HG02571 (cell line): ENCODE data around the gene ORC3.
"Not testable (repeated sequence)": the region's sequence is repeated elsewhere in the genome, so short reads cannot be mapped to it uniquely, and the experiment has no call there.

Experiments
- ATAC-seq: cut with Tn5 transposase; IDR thresholded peaks from one replicate; pipeline ENCODE4 v1.9.1; 2021; ENCODE audit warnings: mild to moderate bottlenecking, moderate library complexity; ENCODE audit not compliant: unreplicated experiment

Gene ORC3

DNA sequence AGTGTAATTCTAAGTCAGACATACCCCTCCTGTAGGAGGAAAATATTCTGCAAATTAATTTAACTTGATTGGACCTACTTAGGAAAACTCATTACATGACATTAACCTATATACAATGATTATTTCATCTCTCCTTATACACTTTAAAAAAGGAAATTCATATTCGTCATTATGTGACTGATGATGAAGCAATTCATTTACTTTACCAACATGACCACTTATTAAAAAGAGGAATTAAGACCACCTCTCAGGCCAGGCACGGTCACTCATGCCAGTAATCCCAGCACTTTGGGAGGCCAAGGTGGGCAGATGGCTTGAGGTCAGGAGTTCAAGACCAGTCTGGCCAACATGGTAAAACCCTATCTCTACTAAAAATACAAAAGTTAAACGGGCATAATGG is 100.5 kb downstream of the ORC3 start:
- ATAC-seq = no peak

GRCh38 chr6:87692086-87692485 is 102.2 kb downstream of the ORC3 start:
- no peak for ATAC-seq

DNA sequence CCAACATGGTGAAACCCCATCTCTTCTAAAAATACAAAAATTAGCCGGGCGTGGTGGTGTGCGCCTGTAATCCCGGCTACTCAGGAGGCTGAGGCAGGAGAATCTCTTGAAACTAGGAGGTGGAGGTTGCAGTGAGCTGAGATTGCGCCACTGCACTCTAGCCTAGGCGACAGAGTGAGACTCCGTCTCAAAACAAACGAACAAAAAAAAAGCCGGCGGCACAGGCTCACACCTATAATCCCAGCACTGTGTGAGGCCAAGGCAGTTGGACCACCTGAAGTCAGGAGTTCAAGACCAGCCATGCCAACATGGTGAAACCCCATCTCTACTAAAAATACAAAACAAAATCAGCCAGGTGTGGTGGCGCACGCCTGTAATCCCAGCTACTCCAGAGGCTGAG is 106.9 kb downstream of the ORC3 start:
- not testable (repeated sequence) for ATAC-seq

- no peak for ATAC-seq
Observed at GRCh38 chr6:87697581-87698546, 107.9 kb downstream of the ORC3 start.

- ATAC-seq = no peak
Observed at GRCh38 chr6:87698547-87699006, 108.6 kb downstream of the ORC3 start.

DNA sequence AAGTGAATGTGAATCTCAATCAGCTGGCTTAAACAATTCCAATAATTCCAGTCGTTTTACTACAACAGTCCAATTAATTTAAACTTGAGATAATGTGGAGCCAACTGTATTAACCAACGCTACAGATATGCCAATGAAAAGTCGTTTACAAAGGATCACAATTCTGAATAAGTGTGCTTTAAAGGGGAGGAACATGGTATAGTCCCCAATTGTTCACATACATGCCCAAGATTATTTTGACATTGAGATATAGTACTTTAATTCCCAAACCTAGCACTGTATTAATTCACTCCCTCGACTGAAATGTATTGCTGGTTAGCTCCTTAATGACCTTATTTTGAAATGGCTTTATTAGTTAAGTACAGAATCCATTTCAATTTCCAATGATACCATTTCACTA is 109.6 kb downstream of the ORC3 start:
- ATAC-seq = no peak

DNA sequence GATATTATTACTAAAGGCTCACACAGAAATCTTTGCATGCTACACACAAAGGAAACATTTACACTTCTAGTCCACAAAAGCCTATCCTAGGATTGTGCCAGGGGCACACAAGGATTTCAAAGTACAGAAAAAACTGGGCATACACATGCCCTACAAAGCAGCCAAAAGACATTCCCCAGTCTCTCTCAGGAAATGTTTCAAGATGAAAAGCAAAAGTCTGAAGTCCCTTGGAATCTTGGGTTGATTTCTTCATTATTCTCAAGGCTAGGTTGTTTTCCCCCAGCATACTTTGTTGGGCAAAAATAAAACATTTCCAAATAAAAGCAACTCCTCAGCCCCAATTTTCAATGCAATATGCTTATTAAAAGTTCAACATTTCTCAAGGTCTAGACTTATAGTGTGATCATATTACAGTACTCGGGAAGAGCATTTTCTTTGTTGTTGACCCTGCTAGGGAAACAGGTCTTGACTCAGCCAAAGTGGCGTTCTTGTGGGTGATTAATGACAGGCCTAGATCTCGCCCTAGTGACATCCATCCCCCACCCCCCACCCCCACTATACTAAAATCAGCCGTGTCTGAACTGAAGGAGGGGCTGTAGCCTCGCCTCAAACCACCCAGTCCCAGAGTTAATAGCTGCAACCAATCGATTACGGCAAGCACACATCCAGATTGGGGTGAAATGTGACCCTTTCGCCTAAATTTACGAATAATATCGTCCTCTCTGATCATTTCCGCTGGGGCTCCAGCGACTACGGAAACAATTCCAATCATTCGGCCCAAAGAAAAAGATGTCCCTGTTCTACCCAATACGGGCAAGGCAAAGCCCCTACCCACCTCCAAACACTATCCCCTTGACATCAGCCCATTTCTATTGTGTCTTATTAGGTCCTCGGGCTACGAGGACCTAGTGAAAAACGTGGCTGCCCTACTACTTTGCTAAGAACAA is 110.7 kb downstream of the ORC3 start:
- ATAC-seq = no peak

- peak; percentile 1 for ATAC-seq
Observed at GRCh38 chr6:87701344-87701675, 111.4 kb downstream of the ORC3 start.

DNA sequence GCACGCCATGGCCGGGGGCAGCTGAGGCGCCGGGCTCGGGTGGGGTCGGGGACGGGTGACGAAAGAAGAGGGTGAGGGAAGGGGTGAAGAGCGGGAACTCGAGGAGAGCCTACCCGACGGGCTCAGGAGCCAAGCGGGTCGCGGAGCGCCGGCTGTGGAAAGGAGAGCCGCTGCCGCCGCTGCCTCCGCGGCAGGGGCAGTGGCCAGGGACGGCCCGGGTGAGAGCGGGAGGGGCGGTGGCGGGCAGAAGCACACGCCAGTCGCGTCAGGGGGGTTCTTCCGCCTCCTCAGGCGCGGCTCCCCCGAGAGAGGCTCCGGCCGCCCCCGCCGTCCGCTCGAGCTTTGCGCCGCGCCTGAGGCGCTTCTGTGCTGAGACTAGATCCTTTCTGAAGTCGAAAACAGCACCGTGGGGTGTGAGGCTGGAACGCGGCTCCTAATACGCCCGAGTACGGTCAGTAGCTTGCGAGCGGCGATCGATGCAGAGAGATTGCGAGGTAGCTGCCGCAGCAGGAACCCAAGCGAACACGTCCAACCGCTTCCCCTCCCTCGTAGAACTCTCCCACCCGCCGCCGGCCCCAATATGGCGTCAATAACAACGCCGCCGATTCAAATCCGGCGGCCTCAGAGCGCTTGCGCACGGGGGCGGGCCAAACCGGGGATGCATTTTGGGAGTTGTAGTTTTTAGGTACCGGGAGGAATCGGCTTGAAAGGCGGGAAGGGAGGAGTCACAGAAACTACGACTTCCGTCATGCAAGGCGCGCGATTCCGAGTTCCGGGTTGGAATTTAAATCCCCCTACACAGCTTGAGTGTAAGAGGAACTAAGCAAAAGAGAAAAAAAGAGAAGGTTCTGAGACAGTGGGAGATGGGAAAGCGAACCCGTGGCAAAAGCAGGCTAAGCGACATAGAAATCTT is 112.0 kb downstream of the ORC3 start, which contains the start of gene AKIRIN2:
Gene AKIRIN2, minus strand, starts transcription at position 558 of the 913 bp plus-strand sequence. Its CDS starts 549 bp downstream, at position 9.
- ATAC-seq = peak; percentile 73

DNA sequence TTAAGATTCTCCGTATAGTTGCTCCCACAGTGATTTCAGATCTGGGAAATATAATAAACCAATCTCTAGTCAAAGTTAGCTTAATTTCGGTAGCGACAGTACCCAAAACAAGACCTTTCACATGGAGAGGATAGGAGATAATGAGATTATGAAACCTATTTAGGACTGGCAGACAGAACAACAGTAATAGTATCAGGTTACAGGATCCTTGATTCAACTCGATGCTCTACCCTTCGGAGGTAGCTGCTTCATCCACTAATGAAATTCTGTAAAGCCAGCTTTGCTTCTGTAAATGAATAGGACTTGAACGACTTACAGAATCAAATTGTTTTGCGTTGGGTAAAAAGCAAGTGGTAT is 112.6 kb downstream of the ORC3 start:
- ATAC-seq = peak; percentile 5

GRCh38 chr6:87703039-87703438 is 113.1 kb downstream of the ORC3 start:
- ATAC-seq = not testable (repeated sequence)

DNA sequence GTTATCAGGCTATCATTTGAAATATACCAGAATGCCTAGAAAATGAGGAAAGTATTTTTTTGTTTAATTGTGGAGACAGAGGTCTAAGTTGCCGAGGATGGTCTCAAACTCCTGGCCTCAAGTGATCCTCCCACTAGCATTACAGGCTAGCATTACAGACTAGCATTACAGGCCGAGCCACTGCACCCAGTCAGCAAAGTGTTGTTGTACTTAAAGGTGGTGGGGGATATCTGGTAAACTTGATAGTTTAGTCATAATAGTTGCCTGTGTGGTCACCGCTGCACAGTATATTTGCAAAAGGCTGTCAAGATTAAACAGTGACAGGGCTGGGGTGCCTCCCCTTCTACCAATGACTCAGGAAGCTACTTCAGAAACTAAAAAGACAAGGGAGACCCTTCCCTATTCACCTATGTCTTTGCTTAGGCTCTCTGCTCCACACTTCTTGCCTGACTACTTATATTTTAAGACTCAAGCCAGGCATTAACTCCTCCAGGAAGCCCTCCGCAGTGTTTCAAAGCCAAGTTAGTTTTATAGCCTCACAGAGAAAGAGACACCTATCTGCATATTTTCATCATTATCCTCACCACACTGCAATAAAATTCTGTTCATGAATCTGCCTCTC is 115.2 kb downstream of the ORC3 start:
- ATAC-seq = peak; percentile 40

GRCh38 chr6:87706187-87706966 is 116.4 kb downstream of the ORC3 start:
- ATAC-seq = no peak

DNA sequence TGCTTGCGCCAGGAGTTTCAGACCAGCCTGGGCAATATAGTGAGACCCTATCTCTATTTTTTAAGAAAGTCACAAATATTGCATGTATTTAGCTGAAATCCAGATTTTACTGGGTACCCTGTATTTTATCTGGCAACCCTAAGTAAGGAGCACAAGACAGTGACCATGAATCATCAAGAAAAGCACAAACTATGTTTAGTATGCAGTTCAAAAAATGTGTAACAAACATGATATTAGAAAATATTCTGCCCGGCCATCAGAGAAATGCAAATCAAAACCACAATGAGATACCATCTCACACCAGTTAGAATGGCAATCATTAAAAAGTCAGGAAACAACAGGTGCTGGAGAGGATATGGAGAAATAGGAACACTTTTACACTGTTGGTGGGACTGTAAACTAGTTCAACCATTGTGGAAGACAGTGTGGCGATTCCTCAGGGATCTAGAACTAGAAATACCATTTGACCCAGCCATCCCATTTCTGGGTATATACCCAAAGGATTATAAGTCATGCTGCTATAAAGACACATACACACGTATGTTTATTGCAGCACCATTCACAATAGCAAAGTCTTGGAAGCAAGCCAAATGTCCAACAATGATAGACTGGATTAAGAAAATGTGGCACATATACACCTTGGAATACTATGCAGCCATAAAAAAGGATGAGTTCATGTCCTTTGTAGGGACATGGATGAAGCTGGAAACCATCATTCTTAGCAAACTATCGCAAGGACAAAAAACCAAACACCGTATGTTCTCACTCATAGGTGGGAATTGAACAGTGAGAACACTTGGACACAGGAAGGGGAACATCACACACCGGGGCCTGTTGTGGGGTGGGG is 118.9 kb downstream of the ORC3 start:
- ATAC-seq = not testable (repeated sequence)

DNA sequence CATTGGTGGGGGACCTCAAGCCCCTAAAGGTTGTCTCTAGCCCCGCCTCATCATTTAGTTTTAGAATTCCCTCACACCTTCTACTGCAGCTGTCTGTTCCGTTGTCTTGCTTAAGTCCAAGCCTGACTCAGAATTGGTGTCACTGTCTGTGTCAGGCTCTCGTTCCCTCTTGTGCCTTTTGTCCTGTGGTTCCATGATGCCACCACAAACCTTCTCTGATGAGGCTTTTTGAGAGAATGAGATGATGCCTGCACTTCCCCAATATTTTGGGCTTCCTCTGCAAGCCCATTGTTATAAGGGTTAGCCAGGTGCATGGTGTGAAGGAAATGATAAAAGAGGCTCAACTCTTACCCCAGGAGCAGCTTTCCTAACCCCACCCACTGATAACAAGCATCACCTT is 120.2 kb downstream of the ORC3 start:
- ATAC-seq = no peak

- ATAC-seq = not testable (repeated sequence)
Observed at GRCh38 chr6:87712713-87713112, 122.8 kb downstream of the ORC3 start.

DNA sequence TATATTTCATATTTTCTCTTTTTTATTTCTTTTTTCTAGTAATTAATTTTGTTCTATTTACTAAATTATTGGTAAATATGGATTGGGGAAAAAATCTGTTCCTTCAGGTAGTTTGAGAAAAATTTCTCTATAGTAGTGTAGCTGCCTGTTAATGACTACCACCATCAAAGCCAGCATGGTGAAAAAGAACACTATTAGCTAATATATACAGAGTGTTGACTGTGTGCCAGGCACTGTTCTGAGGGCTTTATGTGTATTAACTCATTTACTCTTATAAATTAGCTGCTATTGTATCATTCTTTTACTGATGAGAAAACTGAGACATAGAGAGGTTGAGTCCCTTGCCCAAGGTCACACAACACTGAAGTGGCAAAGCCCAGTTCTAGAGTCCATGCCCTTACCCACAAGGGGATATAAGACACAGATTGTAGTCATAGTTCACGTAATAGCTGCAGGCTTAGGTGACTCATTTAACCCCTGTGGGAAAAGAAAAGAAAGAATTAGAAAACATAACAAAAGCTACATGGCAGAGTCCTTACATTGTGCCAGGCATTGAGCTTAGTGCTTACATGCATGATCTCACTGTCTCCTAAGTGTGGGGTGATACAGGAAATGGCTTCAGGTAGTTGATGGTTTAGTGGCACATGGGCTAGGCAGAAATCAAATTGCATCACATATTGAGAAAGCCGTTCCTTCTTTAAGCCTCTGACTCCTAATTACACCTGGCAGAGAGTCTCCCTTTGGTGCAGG is 124.3 kb downstream of the ORC3 start:
- ATAC-seq = no peak
